HEK293 (cell line): Measurements from ENCODE around the gene SERPING1.

Experiments used
- CTCF ChIA-PET: fragments of 350-600 bp; formaldehyde crosslinking; extraction: SDS; loops from one replicate; lab custom pipeline; 2021; ENCODE audit warnings: antibody characterized with exemption; lab: Yijun Ruan, JAX
- POLR2A ChIA-PET: fragments of 300-600 bp; formaldehyde crosslinking; extraction: SDS; loops from one replicate; lab custom pipeline; 2020; ENCODE audit warnings: antibody characterized with exemption, inconsistent platforms; lab: Yijun Ruan, JAX
- H3K27ac ChIP-seq: fragments of 200-500 bp; sonication (Bioruptor generic); 2 replicates; pipeline ENCODE4 v1.5.1; 2014; ENCODE audit warnings: low read depth, low read length, control low read depth, inconsistent platforms; ENCODE audit errors: extremely low read depth
- H3K36me3 ChIP-seq, 2 experiments: fragments of 200-500 bp in 1 of 2; sonication (Bioruptor generic) in 1 of 2; 1 replicate in 1 of 2; 2 replicates in 1 of 2; pipeline ENCODE4 v1.5.1; 2014 to 2017; ENCODE audit warnings: inconsistent platforms in 2 of 2, low read length in 2 of 2; ENCODE audit not compliant: control insufficient read depth in 2 of 2, insufficient read depth in 1 of 2
- H3K4me1 ChIP-seq: fragments of 200-500 bp; sonication (Bioruptor generic); 2 replicates; pipeline ENCODE4 v1.5.1; 2014; ENCODE audit warnings: mild to moderate bottlenecking, low read length, inconsistent platforms; ENCODE audit not compliant: control insufficient read depth, insufficient read depth
- H3K4me3 ChIP-seq: 2 replicates; pipeline ENCODE4 v1.5.1; 2011; ENCODE audit warnings: low read depth, mild to moderate bottlenecking, control low read depth, low read length, moderate library complexity
- H3K9me3 ChIP-seq: fragments of 200-500 bp; sonication (Bioruptor generic); 2 replicates; pipeline ENCODE4 v1.5.1; 2014; ENCODE audit warnings: low read depth, low read length, inconsistent platforms; ENCODE audit not compliant: control insufficient read depth, insufficient read depth
- BCL11B ChIP-seq: fragments of 450-650 bp; formaldehyde crosslinking; IDR thresholded peaks from 2 replicates; pipeline ENCODE4 v1.5.1; 2016; ENCODE audit warnings: low read depth, missing biosample characterization, missing genetic modification characterization
- FEZF1 ChIP-seq: fragments of 450-650 bp; formaldehyde crosslinking; IDR thresholded peaks from 2 replicates; pipeline ENCODE4 v1.5.1; 2016; ENCODE audit warnings: missing biosample characterization, missing genetic modification characterization
- GLIS1 ChIP-seq: fragments of 450-650 bp; formaldehyde crosslinking; IDR thresholded peaks from 2 replicates; pipeline ENCODE4 v1.5.1; 2016; ENCODE audit warnings: missing biosample characterization, missing genetic modification characterization
- KLF8 ChIP-seq: fragments of 450-650 bp; formaldehyde crosslinking; IDR thresholded peaks from 2 replicates; pipeline ENCODE4 v1.5.1; 2016; ENCODE audit warnings: missing biosample characterization, missing genetic modification characterization
- MEIS1 ChIP-seq: sonication (generic); formaldehyde crosslinking; IDR thresholded peaks from 2 replicates; pipeline ENCODE4 v1.8.1; 2022; ENCODE audit warnings: missing genetic modification reagents, mild to moderate bottlenecking, borderline replicate concordance
- RBAK ChIP-seq: fragments of 450-650 bp; formaldehyde crosslinking; IDR thresholded peaks from 2 replicates; pipeline ENCODE4 v1.5.1; 2016; ENCODE audit warnings: missing biosample characterization, missing genetic modification characterization
- SCRT1 ChIP-seq: fragments of 450-650 bp; formaldehyde crosslinking; IDR thresholded peaks from 2 replicates; pipeline ENCODE4 v1.5.1; 2016; ENCODE audit warnings: missing biosample characterization, missing genetic modification characterization, borderline replicate concordance
- YY1 ChIP-seq: fragments of 450-650 bp; formaldehyde crosslinking; IDR thresholded peaks from 2 replicates; pipeline ENCODE4 v1.5.1; 2018; ENCODE audit warnings: missing biosample characterization, missing genetic modification characterization
- ZIC2 ChIP-seq: fragments of 450-650 bp; formaldehyde crosslinking; IDR thresholded peaks from 2 replicates; pipeline ENCODE4 v1.5.1; 2016; ENCODE audit warnings: missing biosample characterization, missing genetic modification characterization
- ZNF175 ChIP-seq: fragments of 450-650 bp; formaldehyde crosslinking; IDR thresholded peaks from 2 replicates; pipeline ENCODE4 v1.5.1; 2016; ENCODE audit warnings: missing biosample characterization, missing genetic modification characterization
- ZNF221 ChIP-seq: fragments of 450-650 bp; formaldehyde crosslinking; IDR thresholded peaks from 2 replicates; pipeline ENCODE4 v1.5.1; 2017; ENCODE audit warnings: missing biosample characterization, missing genetic modification characterization, borderline replicate concordance
- ZNF274 ChIP-seq, 2 experiments: fragments of 200-500 bp in 1 of 2; fragments of 450-650 bp in 1 of 2; sonication (Bioruptor generic) in 1 of 2; formaldehyde crosslinking in 1 of 2; IDR thresholded peaks; 2 replicates each; pipeline versions ENCODE4 v1.5.1 to v1.6.1; 2014 to 2016; ENCODE audit warnings: borderline replicate concordance in 1 of 2, inconsistent platforms in 1 of 2, low read length in 1 of 2, missing biosample characterization in 1 of 2, missing genetic modification characterization in 1 of 2
- ZNF311 ChIP-seq: fragments of 450-650 bp; formaldehyde crosslinking; IDR thresholded peaks from 2 replicates; pipeline ENCODE4 v1.5.1; 2017; ENCODE audit warnings: missing biosample characterization, missing genetic modification characterization, borderline replicate concordance
- ZNF341 ChIP-seq: fragments of 450-650 bp; formaldehyde crosslinking; IDR thresholded peaks from 2 replicates; pipeline ENCODE4; 2016; ENCODE audit warnings: low read depth, missing biosample characterization, missing genetic modification characterization
- ZNF837 ChIP-seq: fragments of 450-650 bp; formaldehyde crosslinking; IDR thresholded peaks from 2 replicates; pipeline ENCODE4 v1.5.1; 2016; ENCODE audit warnings: missing biosample characterization, missing genetic modification characterization
- TF ChIP-seq, protein P1 (sequence below): fragments of 450-650 bp; formaldehyde crosslinking; IDR thresholded peaks from 2 replicates; pipeline ENCODE4 v1.5.1; 2016; ENCODE audit warnings: missing biosample characterization, missing genetic modification characterization, borderline replicate concordance
- TF ChIP-seq, protein P2 (sequence below): fragments of 450-650 bp; formaldehyde crosslinking; IDR thresholded peaks from 2 replicates; pipeline ENCODE4 v1.5.1; 2016; ENCODE audit warnings: missing biosample characterization, missing genetic modification characterization, low read depth
- TF ChIP-seq, protein P3 (sequence below): fragments of 450-650 bp; formaldehyde crosslinking; IDR thresholded peaks from 2 replicates; pipeline ENCODE4 v1.5.1; 2016; ENCODE audit warnings: missing biosample characterization, missing genetic modification characterization
- TF ChIP-seq, protein P4 (sequence below): fragments of 450-650 bp; IDR thresholded peaks from 2 replicates; pipeline ENCODE4 v1.5.1; 2018; ENCODE audit warnings: missing biosample characterization, missing genetic modification characterization

The SERPING1 gene

DNA sequence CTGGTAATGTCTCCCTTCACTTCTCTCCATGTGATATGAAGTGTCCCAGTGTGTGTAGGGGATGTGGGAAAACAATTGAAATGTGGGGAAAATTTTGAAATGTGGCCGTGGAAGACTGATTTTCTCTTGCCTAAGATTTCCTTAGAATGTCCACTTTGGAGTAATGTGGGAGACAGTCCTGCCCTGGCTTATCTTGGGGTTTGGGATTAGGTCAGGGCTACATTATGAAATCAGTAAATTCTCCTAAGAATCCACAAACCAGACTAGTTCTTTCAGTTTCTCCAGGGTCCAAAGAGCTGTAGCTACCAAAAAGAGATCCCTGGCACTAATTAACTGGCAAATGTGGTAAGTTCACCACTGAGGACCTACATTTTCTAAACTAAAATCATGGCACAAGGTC lies 29.4 kb downstream of the SERPING1 start:
- H3K4me1 ChIP-seq: no peaks in the 10 kb centered on the region
- no peak overlapping the region for H3K4me3 ChIP-seq
- H3K27ac ChIP-seq: no peak overlapping the region
- H3K9me3 ChIP-seq: no peaks in the 10 kb centered on the region
- TF ChIP-seq KLF8 (tag by site-specific recombination): no peak
- TF ChIP-seq ZNF274 (IDR thresholded peaks at IDR 0.05; ENCODE audit: low read length): no peak
- TF ChIP-seq ZNF274 (tag by site-specific recombination; IDR thresholded peaks at IDR 0.05; ENCODE audit: borderline replicate concordance): no peak
- no peak for TF ChIP-seq ZNF311 (tag by site-specific recombination)
- TF ChIP-seq, protein P1, sequence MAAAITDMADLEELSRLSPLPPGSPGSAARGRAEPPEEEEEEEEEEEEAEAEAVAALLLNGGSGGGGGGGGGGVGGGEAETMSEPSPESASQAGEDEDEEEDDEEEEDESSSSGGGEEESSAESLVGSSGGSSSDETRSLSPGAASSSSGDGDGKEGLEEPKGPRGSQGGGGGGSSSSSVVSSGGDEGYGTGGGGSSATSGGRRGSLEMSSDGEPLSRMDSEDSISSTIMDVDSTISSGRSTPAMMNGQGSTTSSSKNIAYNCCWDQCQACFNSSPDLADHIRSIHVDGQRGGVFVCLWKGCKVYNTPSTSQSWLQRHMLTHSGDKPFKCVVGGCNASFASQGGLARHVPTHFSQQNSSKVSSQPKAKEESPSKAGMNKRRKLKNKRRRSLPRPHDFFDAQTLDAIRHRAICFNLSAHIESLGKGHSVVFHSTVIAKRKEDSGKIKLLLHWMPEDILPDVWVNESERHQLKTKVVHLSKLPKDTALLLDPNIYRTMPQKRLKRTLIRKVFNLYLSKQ (tag by site-specific recombination): no peak
- TF ChIP-seq BCL11B: no peak
- TF ChIP-seq, protein P2, sequence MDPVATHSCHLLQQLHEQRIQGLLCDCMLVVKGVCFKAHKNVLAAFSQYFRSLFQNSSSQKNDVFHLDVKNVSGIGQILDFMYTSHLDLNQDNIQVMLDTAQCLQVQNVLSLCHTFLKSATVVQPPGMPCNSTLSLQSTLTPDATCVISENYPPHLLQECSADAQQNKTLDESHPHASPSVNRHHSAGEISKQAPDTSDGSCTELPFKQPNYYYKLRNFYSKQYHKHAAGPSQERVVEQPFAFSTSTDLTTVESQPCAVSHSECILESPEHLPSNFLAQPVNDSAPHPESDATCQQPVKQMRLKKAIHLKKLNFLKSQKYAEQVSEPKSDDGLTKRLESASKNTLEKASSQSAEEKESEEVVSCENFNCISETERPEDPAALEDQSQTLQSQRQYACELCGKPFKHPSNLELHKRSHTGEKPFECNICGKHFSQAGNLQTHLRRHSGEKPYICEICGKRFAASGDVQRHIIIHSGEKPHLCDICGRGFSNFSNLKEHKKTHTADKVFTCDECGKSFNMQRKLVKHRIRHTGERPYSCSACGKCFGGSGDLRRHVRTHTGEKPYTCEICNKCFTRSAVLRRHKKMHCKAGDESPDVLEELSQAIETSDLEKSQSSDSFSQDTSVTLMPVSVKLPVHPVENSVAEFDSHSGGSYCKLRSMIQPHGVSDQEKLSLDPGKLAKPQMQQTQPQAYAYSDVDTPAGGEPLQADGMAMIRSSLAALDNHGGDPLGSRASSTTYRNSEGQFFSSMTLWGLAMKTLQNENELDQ (tag by site-specific recombination): no peak
- TF ChIP-seq ZNF221: no peak
- no peak for TF ChIP-seq ZIC2
- TF ChIP-seq, protein P3, sequence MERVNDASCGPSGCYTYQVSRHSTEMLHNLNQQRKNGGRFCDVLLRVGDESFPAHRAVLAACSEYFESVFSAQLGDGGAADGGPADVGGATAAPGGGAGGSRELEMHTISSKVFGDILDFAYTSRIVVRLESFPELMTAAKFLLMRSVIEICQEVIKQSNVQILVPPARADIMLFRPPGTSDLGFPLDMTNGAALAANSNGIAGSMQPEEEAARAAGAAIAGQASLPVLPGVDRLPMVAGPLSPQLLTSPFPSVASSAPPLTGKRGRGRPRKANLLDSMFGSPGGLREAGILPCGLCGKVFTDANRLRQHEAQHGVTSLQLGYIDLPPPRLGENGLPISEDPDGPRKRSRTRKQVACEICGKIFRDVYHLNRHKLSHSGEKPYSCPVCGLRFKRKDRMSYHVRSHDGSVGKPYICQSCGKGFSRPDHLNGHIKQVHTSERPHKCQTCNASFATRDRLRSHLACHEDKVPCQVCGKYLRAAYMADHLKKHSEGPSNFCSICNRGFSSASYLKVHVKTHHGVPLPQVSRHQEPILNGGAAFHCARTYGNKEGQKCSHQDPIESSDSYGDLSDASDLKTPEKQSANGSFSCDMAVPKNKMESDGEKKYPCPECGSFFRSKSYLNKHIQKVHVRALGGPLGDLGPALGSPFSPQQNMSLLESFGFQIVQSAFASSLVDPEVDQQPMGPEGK (tag by site-specific recombination): no peak
- no peak for TF ChIP-seq ZNF341 (tag by site-specific recombination)
- no peak for TF ChIP-seq RBAK (tag by site-specific recombination)
- no peak for TF ChIP-seq ZNF175 (tag by site-specific recombination)
- no peak for TF ChIP-seq SCRT1 (tag by site-specific recombination)
- no peak for TF ChIP-seq FEZF1 (tag by site-specific recombination)
- no peak for TF ChIP-seq GLIS1 (tag by site-specific recombination)
- TF ChIP-seq MEIS1 (CRISPR knock-in tag): no peak
- TF ChIP-seq ZNF837: no peak
- TF ChIP-seq, protein P4, sequence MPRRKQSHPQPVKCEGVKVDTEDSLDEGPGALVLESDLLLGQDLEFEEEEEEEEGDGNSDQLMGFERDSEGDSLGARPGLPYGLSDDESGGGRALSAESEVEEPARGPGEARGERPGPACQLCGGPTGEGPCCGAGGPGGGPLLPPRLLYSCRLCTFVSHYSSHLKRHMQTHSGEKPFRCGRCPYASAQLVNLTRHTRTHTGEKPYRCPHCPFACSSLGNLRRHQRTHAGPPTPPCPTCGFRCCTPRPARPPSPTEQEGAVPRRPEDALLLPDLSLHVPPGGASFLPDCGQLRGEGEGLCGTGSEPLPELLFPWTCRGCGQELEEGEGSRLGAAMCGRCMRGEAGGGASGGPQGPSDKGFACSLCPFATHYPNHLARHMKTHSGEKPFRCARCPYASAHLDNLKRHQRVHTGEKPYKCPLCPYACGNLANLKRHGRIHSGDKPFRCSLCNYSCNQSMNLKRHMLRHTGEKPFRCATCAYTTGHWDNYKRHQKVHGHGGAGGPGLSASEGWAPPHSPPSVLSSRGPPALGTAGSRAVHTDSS (tag by site-specific recombination): no peak
- CTCF ChIA-PET: interaction anchor here (1.3 kb wide), 1 partner anchor 17 kb away, joined by 6 read pairs; no protein-coding TSS in a partner anchor
- no peaks in the 10 kb centered on the region for H3K36me3 ChIP-seq
- POLR2A ChIA-PET: no interaction called here

DNA sequence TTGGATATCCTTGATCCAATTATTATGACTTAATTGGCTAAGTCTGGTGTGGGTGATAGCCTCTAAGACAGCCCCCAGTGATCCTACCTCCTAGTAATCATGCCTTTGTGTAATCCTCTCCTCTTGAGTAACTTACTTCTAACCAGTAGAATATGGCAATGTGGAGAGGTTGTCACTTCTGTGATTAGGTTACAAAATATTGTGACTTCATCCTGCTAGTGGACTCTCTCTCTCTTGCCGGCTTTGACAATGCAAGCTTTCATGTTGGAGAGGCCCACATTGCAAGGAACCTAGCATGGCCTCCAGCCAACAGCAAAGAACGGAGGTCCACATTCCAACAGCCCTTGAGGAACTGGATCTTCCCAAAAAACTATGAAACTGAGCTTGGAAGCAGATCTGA lies 32.7 kb downstream of the SERPING1 start:
- Histone ChIP-seq H3K36me3 (no peaks in the 10 kb centered on the region), H3K9me3 (no peaks in the 10 kb centered on the region), H3K4me3 (no peak overlapping the region), H3K27ac (no peak overlapping the region), H3K4me1 (no peaks in the 10 kb centered on the region)
- TF ChIP-seq YY1 (tag by site-specific recombination): no peak
- TF ChIP-seq ZNF221: no peak
- TF ChIP-seq ZNF341 (tag by site-specific recombination): no peak
- ChIA-PET POLR2A (no interaction called here), CTCF (interaction anchor here (0.6 to 2.1 kb wide), 5 partner anchors 11 to 280 kb away, joined by 3 to 6 read pairs (median 5); no protein-coding TSS in a partner anchor)
